Measurements from ENCODE around the gene PBRM1. TPM values are rescaled to one million over a fixed set of nuclear protein-coding genes. Genes with fewer than 3 reads are reported as not detected.

Gene PBRM1
- total and polyA plus RNA-seq, 2 of the 8 experiments (the other 6 are each of a cell fraction or from before 2014, with no cell fraction given): 19.3 to 65.8 TPM

DNA sequence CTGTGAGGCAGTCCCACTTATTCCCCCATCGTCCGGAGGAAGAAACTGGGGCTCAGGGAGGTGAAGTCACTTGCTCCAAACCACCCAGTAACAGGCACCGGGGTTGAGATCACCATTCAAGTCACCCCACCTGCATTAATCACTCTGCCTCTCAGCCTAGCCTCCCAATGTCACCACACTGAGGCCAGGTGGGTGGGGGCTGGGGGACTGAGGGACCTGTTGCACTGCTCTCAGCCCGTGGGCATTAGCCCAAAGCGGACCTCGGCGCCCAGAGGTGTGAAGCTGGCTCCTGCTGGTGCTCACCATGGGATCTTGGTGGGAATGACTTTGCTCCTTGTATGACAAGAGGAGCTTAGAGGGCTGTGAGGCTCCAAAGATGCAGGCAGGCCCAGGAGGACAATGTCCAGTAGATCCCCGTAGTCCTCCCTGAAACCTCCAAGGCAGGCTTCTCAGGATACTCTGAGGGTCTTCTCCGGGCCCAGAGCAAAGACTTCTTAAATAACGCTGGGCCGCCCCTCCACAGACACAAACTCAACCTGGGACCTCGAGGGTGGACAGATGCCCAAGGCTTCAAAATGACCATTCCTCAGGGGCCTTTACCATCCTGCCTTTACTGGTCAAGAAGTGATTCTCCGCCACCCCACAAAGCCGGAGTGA, 153.7 kb downstream of the PBRM1 start:
- Histone ChIP-seq H4K20me1 (replicated peaks in 1 of 2; ENCODE audit: control insufficient read depth in 1 of 2, insufficient read depth in 2 of 2, low read length in 2 of 2) (peaks cover 14 to 34% of the 10 kb centered on the region in 2 experiments), H3K79me2 (ENCODE audit: control insufficient read depth in 1 of 2, insufficient read depth in 2 of 2, low read length in 2 of 2) (peaks cover 0 to 39% of the 10 kb centered on the region in 2 experiments; a peak in 2 of 4 replicates)
- DNase-seq (ENCODE audit: low read depth in 1 of 2, low spot score in 2 of 2): no peak
- TF ChIP-seq TEAD4 (IDR thresholded peaks at IDR 0.05; ENCODE audit: low read depth, low read length) (no peak), BACH1 (IDR thresholded peaks at IDR 0.05; ENCODE audit: low read length) (no peak), ZNF274 (IDR thresholded peaks at IDR 0.05; ENCODE audit: borderline replicate concordance, extremely low read depth, low read length) (no peak)

More for the DNA sequence above, 153.7 kb downstream of the PBRM1 start:
- peaks cover 33% of the 10 kb centered on the region for H3K79me1 ChIP-seq (ENCODE audit: low read depth, low read length)
- H2BK120ac ChIP-seq (replicated peaks; ENCODE audit: low read depth, low read length): no peak overlapping the region
- no peak overlapping the region for H4K91ac ChIP-seq (replicated peaks; ENCODE audit: insufficient read length, low read length)
- no peak overlapping the region for H2AFZ ChIP-seq (ENCODE audit: low read length)
- H3K18ac ChIP-seq (ENCODE audit: extremely low read depth, low read length): no peak overlapping the region
- no peak overlapping the region for H4K5ac ChIP-seq (ENCODE audit: insufficient read length, low read depth, low read length)
- no peak overlapping the region for H3K14ac ChIP-seq (ENCODE audit: insufficient read length)
- H3K23ac ChIP-seq (ENCODE audit: insufficient read length): no peak overlapping the region
- no peaks in the 10 kb centered on the region for H3K27me3 ChIP-seq (replicated peaks in 1 of 4; ENCODE audit: control insufficient read depth in 3 of 4, extremely low read depth in 1 of 4, insufficient read depth in 3 of 4, low read length in 3 of 4)
- WGBS, 2 experiments (ENCODE audit: extremely low coverage in 1 of 2, insufficient coverage in 1 of 2, insufficient read length in 1 of 2, insufficient replicate concordance in 2 of 2, low coverage in 1 of 2, low lambda C conversion rate in 2 of 2, missing lambda C conversion rate in 1 of 2): 94% methylated on average over 14 of the region's 14 CpGs; no CpG with 5 or more reads in 1 of the 2 experiments
- peak overlapping the region; percentile 7; the same call in 1 of the 2 replicates for H4K8ac ChIP-seq (ENCODE audit: extremely low read depth, insufficient read depth, low read length)
- ChIA-PET POLR2A (ENCODE audit: partially characterized antibody) (interaction anchor here (1.1 to 3.0 kb wide), 5 partner anchors 8 to 21 kb away, joined by 4 to 25 read pairs (median 5); no protein-coding TSS in a partner anchor), CTCF (ENCODE audit: partially characterized antibody) (interaction anchor here (1.0 kb wide), 1 partner anchor 29 kb away, joined by 3 read pairs; no protein-coding TSS in a partner anchor)
- H3K36me3 ChIP-seq (ENCODE audit: control insufficient read depth in 2 of 4, insufficient read depth in 4 of 4, low read length in 3 of 4): peaks cover 18 to 29% (median 23%) of the 10 kb centered on the region in 4 experiments
- no peak overlapping the region for H3K56ac ChIP-seq (replicated peaks; ENCODE audit: insufficient read length, low read depth, low read length)
- no peak overlapping the region for H2BK15ac ChIP-seq (ENCODE audit: low read length)
- 0 out of 2 replicates have a peak overlapping the region, but pooled peaks have one; percentile 39 for H2BK12ac ChIP-seq (ENCODE audit: low read depth, low read length)
- H3K4me2 ChIP-seq (ENCODE audit: insufficient read depth in 1 of 2, low read depth in 2 of 2, low read length in 2 of 2): peak overlapping the region; percentile 89
- H2AK5ac ChIP-seq (ENCODE audit: low read depth, low read length): no peak overlapping the region
- H3K27ac ChIP-seq (ENCODE audit: low read depth, low read length): no peak overlapping the region
- peak overlapping the region; percentile 52; the same call in 1 of the 2 replicates for H2BK5ac ChIP-seq (ENCODE audit: low read depth, low read length)
- no peak for FAIRE-seq
- H3K9me3 ChIP-seq (ENCODE audit: insufficient read depth in 2 of 2, low read depth in 1 of 2, low read length in 1 of 2): no peaks in the 10 kb centered on the region
- no peak overlapping the region for H2BK20ac ChIP-seq (ENCODE audit: low read length)
- H3K23me2 ChIP-seq (ENCODE audit: low read depth, low read length): peaks cover 19% of the 10 kb centered on the region; the same call in 1 of the 2 replicates
- peaks cover 0 to 22% (median 14%) of the 10 kb centered on the region in 4 experiments; a peak in 6 of 7 replicates for H3K4me1 ChIP-seq (replicated peaks in 1 of 4; ENCODE audit: control insufficient read depth in 3 of 4, insufficient read depth in 4 of 4, low read length in 3 of 4)
- H3K4me3 ChIP-seq (ENCODE audit: extremely low read depth in 1 of 4, insufficient read depth in 2 of 4, low read depth in 3 of 4, low read length in 4 of 4): peak overlapping the region; percentile 61 to 84 (median 66)
- no peak overlapping the region; a peak in 3 of 7 replicates for H3K9ac ChIP-seq (replicated peaks in 1 of 4; ENCODE audit: extremely low read depth in 1 of 4, low read depth in 3 of 4, low read length in 3 of 4)
- H3K4ac ChIP-seq (replicated peaks; ENCODE audit: insufficient read length, low read depth, low read length): no peak overlapping the region

Measured in H1 (cell line).